DMS153 treated with DMSO at 0.1 percent for 48 hours (cell line): ENCODE data around the gene RAB11FIP4.

Experiments used
- DNase-seq: peaks from one replicate; lab custom pipeline; 2025; ENCODE audit not compliant: unreplicated experiment; lab: John Stamatoyannopoulos, UW

RAB11FIP4 gene

DNA sequence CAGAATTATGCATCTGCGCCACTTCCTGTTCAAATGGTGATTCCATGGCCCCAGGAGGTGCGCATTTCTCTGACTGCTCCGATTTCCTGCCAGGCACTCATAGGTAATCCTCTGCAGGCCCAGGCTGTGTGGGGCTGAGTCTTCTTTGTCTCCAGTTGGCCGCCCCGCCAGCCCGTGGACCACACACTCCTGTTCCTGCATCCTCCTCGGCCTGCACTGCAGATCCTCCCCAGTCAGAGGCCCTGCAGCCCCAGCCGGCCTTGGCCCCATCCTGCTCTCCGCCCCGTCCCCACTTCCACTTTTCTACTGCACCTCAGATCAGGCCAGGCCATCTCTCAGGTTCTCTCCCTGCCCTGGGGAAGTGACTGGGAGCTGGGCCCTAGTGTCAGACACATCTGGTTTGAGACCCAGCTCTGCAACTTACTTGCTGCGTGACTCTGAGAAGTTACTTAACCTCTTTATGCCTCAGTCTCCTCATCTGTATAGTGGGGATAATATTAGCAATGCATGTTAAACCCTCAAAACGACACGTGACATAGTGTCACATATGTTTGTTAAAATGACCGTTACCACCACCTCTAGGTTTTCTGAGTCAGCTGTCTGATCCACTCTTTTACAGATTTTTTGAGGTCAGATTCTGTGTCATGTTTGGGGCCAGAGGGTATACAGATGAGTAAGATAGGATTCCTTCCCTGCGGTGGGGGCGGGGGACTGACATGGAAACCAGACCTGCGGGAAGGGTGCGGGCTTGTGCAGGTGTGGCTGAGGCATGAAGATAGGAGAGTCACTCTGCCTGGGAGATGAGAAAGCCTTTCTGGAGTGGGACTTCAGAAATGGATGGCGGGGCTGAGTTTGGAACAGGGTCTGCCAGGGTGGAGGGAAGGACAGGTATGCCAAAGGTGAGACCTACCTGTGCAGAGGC, 12.8 kb downstream of the RAB11FIP4 start:
- DNase-seq = no peak

DNA sequence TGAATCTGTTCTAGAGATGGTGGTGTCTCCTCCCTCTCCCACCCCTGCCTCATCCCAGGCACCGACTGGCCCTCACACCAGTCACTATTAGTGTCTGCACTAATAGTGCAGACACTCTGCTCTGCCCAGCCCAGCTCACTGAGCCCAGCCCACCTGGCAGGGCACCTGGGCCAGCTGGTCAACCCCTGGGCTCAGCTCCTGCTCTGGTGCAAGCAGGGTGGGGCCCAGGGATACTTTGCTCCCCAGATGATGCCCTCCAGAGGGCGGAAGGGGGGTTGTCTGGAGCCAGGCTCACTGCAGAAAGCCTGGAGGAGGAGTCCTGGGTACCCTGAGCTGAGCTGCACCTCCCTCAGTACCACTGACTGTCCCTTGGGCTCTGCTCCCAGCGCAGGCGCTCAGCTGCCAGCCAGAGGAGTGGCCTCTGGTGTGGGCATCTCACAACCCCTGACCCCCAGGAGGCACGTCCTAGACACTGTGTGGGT, 14.5 kb downstream of the RAB11FIP4 start:
- DNase-seq = no peak

DNA sequence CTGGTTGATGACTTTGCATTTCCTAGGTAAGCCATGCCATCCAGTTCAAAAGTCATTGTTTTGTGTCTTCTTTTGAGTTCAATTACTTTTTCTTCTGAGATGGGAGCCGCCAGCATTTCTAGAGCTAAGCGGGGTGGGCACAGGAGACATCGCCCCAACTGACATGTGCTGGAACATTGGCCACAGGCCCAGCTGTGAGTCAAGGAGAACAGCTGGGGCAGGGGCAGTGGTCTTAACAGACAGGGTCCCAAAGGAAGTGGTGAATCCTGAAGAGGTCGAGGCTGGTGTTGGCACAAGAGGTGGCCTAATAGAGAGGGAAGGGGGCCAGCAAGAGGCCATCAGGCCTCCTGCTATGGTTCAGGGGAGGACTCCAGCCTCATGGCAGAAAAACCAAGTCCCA, 17.1 kb downstream of the RAB11FIP4 start:
- no peak for DNase-seq

GRCh38 chr17:31411707-31412285, 20.3 kb downstream of the RAB11FIP4 start:
- DNase-seq = no peak

DNA sequence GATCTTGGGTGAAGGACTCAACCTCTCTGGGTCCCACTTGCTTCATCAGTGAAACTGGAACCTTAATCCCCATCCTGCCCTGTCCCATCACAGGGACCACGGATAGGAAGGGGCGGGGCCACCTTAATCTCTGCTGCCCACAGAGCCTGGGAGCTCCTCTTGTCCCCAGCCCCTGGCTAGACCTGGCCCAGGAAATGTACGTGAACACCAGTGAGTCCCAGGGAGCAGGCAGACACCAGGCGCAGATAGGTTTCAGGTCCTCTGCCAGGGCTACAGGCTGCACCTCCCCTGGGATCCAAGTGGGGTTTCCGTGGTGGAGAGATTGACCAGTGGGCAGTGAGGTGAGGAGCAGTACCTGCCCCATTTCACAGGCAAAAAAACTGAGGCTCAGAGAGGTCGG, 21.0 kb downstream of the RAB11FIP4 start:
- no peak for DNase-seq

DNA sequence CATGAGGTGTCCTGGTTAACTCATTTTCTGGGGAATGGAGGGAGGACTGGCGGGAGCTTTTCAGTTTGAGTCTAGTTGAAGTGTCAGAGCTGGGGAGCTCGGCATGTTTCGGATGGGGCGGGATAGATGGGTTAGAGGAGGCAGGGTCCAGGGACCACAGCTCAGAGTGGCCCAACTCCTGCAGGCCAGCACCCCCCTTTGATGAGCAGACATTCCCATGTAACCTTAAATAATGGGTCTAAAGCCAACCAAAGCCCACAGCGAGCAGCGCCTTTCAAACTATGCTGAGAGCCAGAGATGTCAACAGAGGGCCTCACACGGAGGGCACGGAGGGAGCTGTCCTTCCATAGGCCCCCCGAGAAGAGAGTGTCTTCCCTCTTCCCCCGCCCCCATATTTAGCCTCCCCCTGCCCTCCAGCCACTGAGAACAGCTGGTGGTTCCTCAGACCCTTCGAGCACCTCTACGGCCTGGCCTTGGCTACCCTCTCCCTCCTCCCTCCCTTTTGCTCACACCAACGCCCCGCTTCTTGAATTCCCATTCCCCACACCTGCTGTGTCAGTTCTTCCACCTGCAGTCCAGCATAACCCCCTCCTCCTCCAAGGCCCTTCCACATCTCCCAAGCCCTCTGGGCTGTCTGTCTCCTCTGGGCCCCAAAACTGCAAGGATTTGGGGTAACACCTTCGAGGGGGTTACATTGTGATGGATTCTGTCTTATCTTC, 21.8 kb downstream of the RAB11FIP4 start:
- DNase-seq = no peak

- no peak for DNase-seq
Observed at GRCh38 chr17:31413874-31414549, 22.5 kb downstream of the RAB11FIP4 start.

DNA sequence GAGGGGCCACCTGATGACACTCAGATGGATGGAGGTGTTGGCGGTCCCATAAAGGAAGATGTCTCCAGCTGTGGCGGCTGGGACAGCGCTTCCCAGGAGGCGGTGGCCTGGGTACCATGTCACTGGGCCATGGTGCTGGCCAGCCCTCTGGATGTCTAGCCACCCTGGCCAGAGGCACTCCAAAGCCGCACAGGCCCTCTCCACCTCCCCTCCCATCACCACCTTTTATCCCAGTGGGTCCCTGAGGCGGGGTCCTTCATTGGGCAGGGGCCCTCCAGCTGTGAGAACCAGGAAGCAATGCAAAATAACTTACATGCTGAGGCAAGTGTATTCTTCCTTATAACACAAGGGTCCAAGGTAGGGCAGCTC, 23.1 kb downstream of the RAB11FIP4 start:
- no peak for DNase-seq

DNA sequence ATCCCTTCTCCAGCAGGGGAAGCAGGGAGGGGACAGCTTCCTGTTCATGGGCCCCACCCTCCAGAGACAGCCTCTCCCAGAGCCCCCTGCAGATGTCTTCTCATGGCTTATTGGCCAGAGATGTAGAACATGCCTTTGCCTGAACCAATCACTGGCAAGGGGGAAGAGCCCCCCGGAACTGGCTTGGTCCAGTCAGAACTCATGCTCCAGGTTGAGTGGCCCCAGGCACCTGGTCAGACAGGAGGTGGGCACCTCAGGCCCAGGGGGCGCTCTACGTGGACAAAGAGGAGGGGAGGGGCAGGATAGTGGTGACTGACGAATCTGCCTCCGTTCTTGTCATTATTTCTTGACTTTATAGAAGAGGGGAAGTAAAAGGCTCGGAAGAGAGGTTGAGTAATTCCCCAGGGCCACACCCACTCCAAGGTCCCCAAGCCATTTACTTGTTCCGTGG, 23.6 kb downstream of the RAB11FIP4 start:
- DNase-seq = no peak

- no peak for DNase-seq
Observed at GRCh38 chr17:31415640-31416502, 24.4 kb downstream of the RAB11FIP4 start.

DNA sequence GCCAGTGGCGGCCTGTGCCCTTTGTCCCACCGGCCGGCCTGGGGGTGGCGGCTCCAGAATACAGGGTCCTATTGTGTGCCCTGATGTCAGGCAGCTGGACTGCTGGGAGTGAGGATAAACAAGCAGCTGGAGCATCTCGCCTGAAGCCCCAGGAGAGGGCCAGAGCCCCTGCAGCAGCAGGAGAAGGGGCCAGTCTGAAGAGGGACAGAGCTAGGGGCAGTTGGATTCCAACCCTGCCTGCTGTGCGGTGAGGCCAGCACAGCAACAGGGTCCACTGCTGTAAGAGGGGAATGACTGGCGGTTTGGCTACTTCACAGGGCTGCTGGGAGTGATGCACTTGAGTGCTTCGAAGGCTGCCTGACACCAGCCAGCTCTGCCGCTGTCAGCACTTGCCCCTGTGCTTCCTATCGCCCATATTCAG, 25.0 kb downstream of the RAB11FIP4 start:
- no peak for DNase-seq

GRCh38 chr17:31417051-31417792, 25.7 kb downstream of the RAB11FIP4 start:
- DNase-seq = no peak

DNA sequence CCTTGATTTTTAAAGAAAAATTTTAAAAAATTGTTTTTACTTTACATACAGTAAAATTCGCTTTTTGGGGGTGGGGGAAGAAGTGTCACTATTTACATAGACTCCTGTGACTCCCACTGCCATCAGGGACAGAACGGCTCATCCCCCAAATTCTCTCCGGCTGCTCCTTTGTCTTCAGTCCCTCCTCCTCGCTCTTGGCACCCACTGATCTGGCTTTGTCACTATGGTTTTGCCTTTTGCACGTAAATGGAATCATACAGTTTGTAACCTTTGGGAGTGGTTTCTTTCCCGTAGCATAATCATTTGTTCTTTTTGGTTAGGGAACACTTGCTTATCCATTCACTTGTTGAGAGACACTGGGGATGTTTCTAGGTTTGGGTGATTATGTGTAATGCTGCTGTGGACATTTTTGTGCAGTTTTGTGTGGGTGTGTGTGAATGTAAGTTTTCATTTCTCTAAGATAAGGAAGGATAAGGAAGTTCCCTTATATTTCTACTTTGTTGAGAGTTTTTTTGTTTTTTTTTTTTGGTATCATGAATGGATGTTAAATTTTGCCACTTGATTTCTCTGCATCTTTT, 27.4 kb downstream of the RAB11FIP4 start:
- DNase-seq = no peak

DNA sequence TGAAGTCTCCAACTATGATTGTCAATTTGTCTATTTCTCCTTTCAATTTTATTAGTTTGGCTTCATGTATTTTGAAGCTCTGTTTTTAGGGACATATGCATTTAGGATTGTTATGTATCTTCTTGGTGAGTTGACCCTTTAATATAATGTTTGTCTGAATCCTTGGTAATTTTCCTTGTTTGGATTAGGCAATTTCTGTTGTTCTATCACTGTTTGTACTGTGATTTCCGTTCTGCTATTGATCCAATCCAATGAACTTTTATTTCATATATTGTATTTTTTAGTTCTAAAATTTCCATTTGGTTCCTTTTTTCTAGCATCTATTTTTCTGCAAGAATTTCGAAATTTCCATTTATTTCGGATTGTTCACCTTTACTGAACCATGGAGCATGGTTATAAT, 31.0 kb downstream of the RAB11FIP4 start:
- DNase-seq = no peak

GRCh38 chr17:31424944-31425281, 33.4 kb downstream of the RAB11FIP4 start:
- DNase-seq = no peak

- no peak for DNase-seq
Observed at GRCh38 chr17:31425282-31426040, 34.0 kb downstream of the RAB11FIP4 start.

DNA sequence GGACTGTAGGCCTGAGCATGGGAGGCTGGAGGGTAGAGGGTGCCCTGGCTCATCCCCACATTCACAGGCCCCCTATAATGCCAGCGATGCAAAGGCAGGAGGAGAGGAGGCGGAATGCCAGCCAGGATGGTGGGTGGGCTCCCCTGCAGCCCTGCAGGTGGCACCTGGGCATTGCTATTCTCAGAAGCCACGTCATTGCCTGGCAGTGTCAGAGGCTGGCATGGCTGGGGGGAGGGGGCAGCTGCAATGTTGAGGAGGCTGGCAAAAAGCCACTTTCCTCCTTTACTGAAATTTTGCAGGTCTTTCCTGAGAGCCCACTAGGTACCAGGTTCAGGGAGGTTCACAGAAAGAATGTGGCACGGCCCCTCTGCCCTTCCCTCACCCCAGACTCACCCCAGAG, 36.2 kb downstream of the RAB11FIP4 start:
- no peak for DNase-seq

- DNase-seq = no peak
Observed at GRCh38 chr17:31428111-31428510, 36.6 kb downstream of the RAB11FIP4 start.

GRCh38 chr17:31428512-31428911, 37.0 kb downstream of the RAB11FIP4 start:
- no peak for DNase-seq
